GM12878 (cell line): ENCODE measurements around the gene LRBA.

ENCODE experiments used
- BACH1 ChIP-seq: fragments of 450-650 bp; IDR thresholded peaks from 2 replicates; pipeline ENCODE4 v1.6.1; 2017; ENCODE audit warnings: mild to moderate bottlenecking, borderline replicate concordance
- CREM ChIP-seq: IDR thresholded peaks from 2 replicates; pipeline ENCODE4 v1.6.1; 2014; ENCODE audit warnings: antibody characterized with exemption, low read depth
- EZH2 ChIP-seq: IDR thresholded peaks from 2 replicates; pipeline ENCODE4 v1.6.1; 2012; ENCODE audit warnings: low read depth, mild to moderate bottlenecking, control low read depth, inconsistent platforms, low read length, borderline replicate concordance; ENCODE audit not compliant: control insufficient read depth
- FOXK2 ChIP-seq: fragments of 450-650 bp; IDR thresholded peaks from 2 replicates; pipeline ENCODE4 v1.6.1; 2017; ENCODE audit warnings: mild to moderate bottlenecking, moderate library complexity
- NFXL1 ChIP-seq: fragments of 450-650 bp; IDR thresholded peaks from 2 replicates; pipeline ENCODE4 v1.6.1; 2017; ENCODE audit warnings: antibody characterized with exemption, mild to moderate bottlenecking, borderline replicate concordance
- POLR2AphosphoS5 ChIP-seq: IDR thresholded peaks from 2 replicates; pipeline ENCODE4 v1.6.1; 2011; ENCODE audit warnings: mild to moderate bottlenecking, low read length, inconsistent platforms
- RFX5 ChIP-seq: IDR thresholded peaks from 2 replicates; pipeline ENCODE4 v1.6.1; 2011; ENCODE audit warnings: low read depth, low read length, improper control_type of control experiment
- SIX5 ChIP-seq: IDR thresholded peaks from 2 replicates; pipeline ENCODE4 v1.6.1; 2011; ENCODE audit warnings: mild to moderate bottlenecking, low read depth, low read length, moderate library complexity; ENCODE audit not compliant: severe bottlenecking
- STAT3 ChIP-seq: IDR thresholded peaks from 2 replicates; pipeline ENCODE4 v1.6.1; 2011; ENCODE audit warnings: low read depth, low read length, improper control_type of control experiment
- TF ChIP-seq, protein P1 (sequence below): IDR thresholded peaks from 2 replicates; pipeline ENCODE4 v1.6.1; 2011; ENCODE audit warnings: low read depth, mild to moderate bottlenecking, low read length, moderate library complexity, borderline replicate concordance; ENCODE audit errors: extremely low read depth
- TF ChIP-seq, protein P2 (sequence below), 3 experiments: IDR thresholded peaks in 2 of 3; conservative IDR thresholded peaks in 1 of 3; 2 replicates each; pipeline ENCODE4 v1.5.1; 2011; ENCODE audit warnings: low read depth in 3 of 3, low read length in 3 of 3, mild to moderate bottlenecking in 3 of 3, control low read depth in 2 of 3, moderate library complexity in 2 of 3, inconsistent platforms in 1 of 3, mixed read lengths in 1 of 3; ENCODE audit not compliant: control insufficient read depth in 2 of 3, insufficient read depth in 1 of 3; ENCODE audit errors: extremely low read depth in 1 of 3
- TF ChIP-seq, protein P3 (sequence below): IDR thresholded peaks from 2 replicates; pipeline ENCODE4 v1.6.1; 2012; ENCODE audit warnings: low read depth, low read length, improper control_type of control experiment
- TF ChIP-seq, protein P4 (sequence below): fragments of 450-650 bp; IDR thresholded peaks from 2 replicates; pipeline ENCODE4 v1.6.1; 2018; ENCODE audit warnings: mild to moderate bottlenecking, low read depth, moderate library complexity; ENCODE audit not compliant: partially characterized antibody

DNA sequence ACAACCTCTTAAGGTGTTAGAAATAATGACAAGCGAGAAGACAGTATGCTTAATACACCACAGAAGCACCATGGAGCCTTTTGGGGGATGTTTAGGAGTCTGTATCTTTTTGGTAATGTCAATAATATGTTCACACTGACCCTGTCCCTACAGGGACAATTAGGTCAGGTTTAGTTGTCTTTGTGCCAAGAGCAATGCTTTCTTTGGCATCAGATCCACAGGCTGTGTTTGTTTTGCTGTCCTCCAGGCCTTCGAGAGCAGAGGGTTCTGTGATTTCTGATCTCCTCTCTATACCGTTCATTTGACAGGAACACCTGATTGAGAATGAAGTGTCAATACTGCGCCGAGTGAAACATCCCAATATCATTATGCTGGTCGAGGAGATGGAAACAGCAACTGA is 783.1 kb downstream of the LRBA start:
- TF ChIP-seq NFXL1 (no peak), STAT3 (no peak), BACH1 (no peak), RFX5 (no peak), CREM (no peak), EZH2 (no peak), SIX5 (no peak), FOXK2 (no peak), POLR2AphosphoS5 (no peak)
- TF ChIP-seq, protein P1, sequence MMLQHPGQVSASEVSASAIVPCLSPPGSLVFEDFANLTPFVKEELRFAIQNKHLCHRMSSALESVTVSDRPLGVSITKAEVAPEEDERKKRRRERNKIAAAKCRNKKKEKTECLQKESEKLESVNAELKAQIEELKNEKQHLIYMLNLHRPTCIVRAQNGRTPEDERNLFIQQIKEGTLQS: no peak
- TF ChIP-seq, protein P2, sequence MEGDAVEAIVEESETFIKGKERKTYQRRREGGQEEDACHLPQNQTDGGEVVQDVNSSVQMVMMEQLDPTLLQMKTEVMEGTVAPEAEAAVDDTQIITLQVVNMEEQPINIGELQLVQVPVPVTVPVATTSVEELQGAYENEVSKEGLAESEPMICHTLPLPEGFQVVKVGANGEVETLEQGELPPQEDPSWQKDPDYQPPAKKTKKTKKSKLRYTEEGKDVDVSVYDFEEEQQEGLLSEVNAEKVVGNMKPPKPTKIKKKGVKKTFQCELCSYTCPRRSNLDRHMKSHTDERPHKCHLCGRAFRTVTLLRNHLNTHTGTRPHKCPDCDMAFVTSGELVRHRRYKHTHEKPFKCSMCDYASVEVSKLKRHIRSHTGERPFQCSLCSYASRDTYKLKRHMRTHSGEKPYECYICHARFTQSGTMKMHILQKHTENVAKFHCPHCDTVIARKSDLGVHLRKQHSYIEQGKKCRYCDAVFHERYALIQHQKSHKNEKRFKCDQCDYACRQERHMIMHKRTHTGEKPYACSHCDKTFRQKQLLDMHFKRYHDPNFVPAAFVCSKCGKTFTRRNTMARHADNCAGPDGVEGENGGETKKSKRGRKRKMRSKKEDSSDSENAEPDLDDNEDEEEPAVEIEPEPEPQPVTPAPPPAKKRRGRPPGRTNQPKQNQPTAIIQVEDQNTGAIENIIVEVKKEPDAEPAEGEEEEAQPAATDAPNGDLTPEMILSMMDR (IDR thresholded peaks at IDR 0.05 in 2 of 3, conservative IDR thresholded peaks at IDR 0.05 in 1 of 3; ENCODE audit: control insufficient read depth in 2 of 3, extremely low read depth in 1 of 3, insufficient read depth in 1 of 3, low read depth in 3 of 3, low read length in 3 of 3): no peak
- TF ChIP-seq, protein P3, sequence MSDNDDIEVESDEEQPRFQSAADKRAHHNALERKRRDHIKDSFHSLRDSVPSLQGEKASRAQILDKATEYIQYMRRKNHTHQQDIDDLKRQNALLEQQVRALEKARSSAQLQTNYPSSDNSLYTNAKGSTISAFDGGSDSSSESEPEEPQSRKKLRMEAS: no peak
- TF ChIP-seq, protein P4, sequence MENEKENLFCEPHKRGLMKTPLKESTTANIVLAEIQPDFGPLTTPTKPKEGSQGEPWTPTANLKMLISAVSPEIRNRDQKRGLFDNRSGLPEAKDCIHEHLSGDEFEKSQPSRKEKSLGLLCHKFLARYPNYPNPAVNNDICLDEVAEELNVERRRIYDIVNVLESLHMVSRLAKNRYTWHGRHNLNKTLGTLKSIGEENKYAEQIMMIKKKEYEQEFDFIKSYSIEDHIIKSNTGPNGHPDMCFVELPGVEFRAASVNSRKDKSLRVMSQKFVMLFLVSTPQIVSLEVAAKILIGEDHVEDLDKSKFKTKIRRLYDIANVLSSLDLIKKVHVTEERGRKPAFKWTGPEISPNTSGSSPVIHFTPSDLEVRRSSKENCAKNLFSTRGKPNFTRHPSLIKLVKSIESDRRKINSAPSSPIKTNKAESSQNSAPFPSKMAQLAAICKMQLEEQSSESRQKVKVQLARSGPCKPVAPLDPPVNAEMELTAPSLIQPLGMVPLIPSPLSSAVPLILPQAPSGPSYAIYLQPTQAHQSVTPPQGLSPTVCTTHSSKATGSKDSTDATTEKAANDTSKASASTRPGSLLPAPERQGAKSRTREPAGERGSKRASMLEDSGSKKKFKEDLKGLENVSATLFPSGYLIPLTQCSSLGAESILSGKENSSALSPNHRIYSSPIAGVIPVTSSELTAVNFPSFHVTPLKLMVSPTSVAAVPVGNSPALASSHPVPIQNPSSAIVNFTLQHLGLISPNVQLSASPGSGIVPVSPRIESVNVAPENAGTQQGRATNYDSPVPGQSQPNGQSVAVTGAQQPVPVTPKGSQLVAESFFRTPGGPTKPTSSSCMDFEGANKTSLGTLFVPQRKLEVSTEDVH: no peak
